IMR-90 (cell line): ENCODE results near the gene CAPN9. TPM values are rescaled to one million over a fixed set of nuclear protein-coding genes. Genes with fewer than 3 reads are reported as not detected.

Source experiments
- ATAC-seq: fragments of 200-7000 bp; cut with Tn5 transposase; 2 replicates; pipeline ENCODE4 v1.9.1; 2020; ENCODE audit warnings: low read depth, mild to moderate bottlenecking, moderate library complexity
- BruUV-seq: library from RNA; stranded (reverse); fragments of 400-500 nt; replicated peaks from 2 replicates; lab custom pipeline; 2021; lab: Mats Ljungman, UMichigan
- CTCF ChIA-PET: fragments of 300-600 bp; formaldehyde crosslinking; extraction: SDS; loops from one replicate; lab custom pipeline; 2021; ENCODE audit warnings: antibody characterized with exemption; lab: Yijun Ruan, JAX
- POLR2A ChIA-PET: fragments of 300-600 bp; sonication (Branson Sonifier 250); formaldehyde crosslinking; loops from one replicate; lab custom pipeline; 2022; ENCODE audit warnings: antibody characterized with exemption; ENCODE audit not compliant: unreplicated experiment; lab: Charles Lee
- DNase-seq: peaks from one replicate; pipeline ENCODE4 v3.0.0; 2013
- H2AFZ ChIP-seq: replicated peaks from 2 replicates; pipeline ENCODE3; 2013; ENCODE audit warnings: low read length, mild to moderate bottlenecking; ENCODE audit not compliant: poor library complexity
- H2AK5ac ChIP-seq: 2 replicates; pipeline ENCODE4 v1.6.1; 2013; ENCODE audit warnings: low read depth, low read length, inconsistent platforms
- H2AK9ac ChIP-seq: replicated peaks from 2 replicates; pipeline ENCODE3; 2013; ENCODE audit warnings: mild to moderate bottlenecking, low read depth, low read length, moderate library complexity; ENCODE audit not compliant: poor library complexity
- H2BK120ac ChIP-seq: 2 replicates; pipeline ENCODE4 v1.6.1; 2013; ENCODE audit warnings: low read depth, low read length, inconsistent platforms
- H2BK15ac ChIP-seq: 3 replicates; pipeline ENCODE4 v1.6.1; 2013; ENCODE audit warnings: low read depth, low read length, inconsistent platforms
- H2BK20ac ChIP-seq: 2 replicates; pipeline ENCODE4 v1.6.1; 2013; ENCODE audit warnings: low read depth, mild to moderate bottlenecking, inconsistent platforms, low read length, moderate library complexity
- H2BK5ac ChIP-seq: 2 replicates; pipeline ENCODE4 v1.6.1; 2013; ENCODE audit warnings: mild to moderate bottlenecking, low read depth, low read length, inconsistent platforms; ENCODE audit not compliant: poor library complexity, severe bottlenecking
- H3K14ac ChIP-seq: replicated peaks from 2 replicates; pipeline ENCODE4 v1.6.1; 2013; ENCODE audit warnings: low read depth, low read length, inconsistent platforms
- H3K18ac ChIP-seq: 2 replicates; pipeline ENCODE4 v1.6.1; 2013; ENCODE audit warnings: low read depth, low read length, control low read depth
- H3K23ac ChIP-seq: 2 replicates; pipeline ENCODE4 v1.6.1; 2013; ENCODE audit warnings: low read depth, low read length, inconsistent platforms
- H3K27ac ChIP-seq: 2 replicates; pipeline ENCODE4 v1.5.1; 2013; ENCODE audit warnings: mild to moderate bottlenecking, control low read depth, low read length; ENCODE audit not compliant: insufficient read depth
- H3K27me3 ChIP-seq: 2 replicates; pipeline ENCODE4 v1.6.1; 2013; ENCODE audit warnings: low read length; ENCODE audit not compliant: control insufficient read depth, insufficient read depth
- H3K36me3 ChIP-seq: 2 replicates; pipeline ENCODE4 v1.6.1; 2013; ENCODE audit warnings: low read length, mixed read lengths; ENCODE audit not compliant: control insufficient read depth, insufficient read depth
- H3K4ac ChIP-seq: 2 replicates; pipeline ENCODE4 v1.6.1; 2013; ENCODE audit warnings: low read depth, low read length, inconsistent platforms
- H3K4me1 ChIP-seq: 2 replicates; pipeline ENCODE4 v1.6.1; 2013; ENCODE audit warnings: low read length, mixed read lengths; ENCODE audit not compliant: control insufficient read depth, insufficient read depth
- H3K4me2 ChIP-seq: 2 replicates; pipeline ENCODE4 v1.6.1; 2013; ENCODE audit warnings: low read depth, mild to moderate bottlenecking, control low read depth, low read length, moderate library complexity
- H3K4me3 ChIP-seq: 2 replicates; pipeline ENCODE4 v1.5.1; 2013; ENCODE audit warnings: low read depth, mild to moderate bottlenecking, control low read depth, low read length, moderate library complexity; ENCODE audit not compliant: insufficient read depth
- H3K56ac ChIP-seq: 2 replicates; pipeline ENCODE4 v1.6.1; 2013; ENCODE audit warnings: low read length, inconsistent platforms; ENCODE audit not compliant: insufficient read depth; ENCODE audit errors: extremely low read depth
- H3K79me1 ChIP-seq, 2 experiments: 2 replicates each; pipeline ENCODE4 v1.6.1; 2013; ENCODE audit warnings: low read length in 2 of 2, inconsistent platforms in 1 of 2, low read depth in 1 of 2
- H3K9ac ChIP-seq: 2 replicates; pipeline ENCODE4 v1.6.1; 2013; ENCODE audit warnings: low read depth, low read length, control low read depth
- H3K9me1 ChIP-seq: 2 replicates; pipeline ENCODE4 v1.6.1; 2013; ENCODE audit warnings: low read length, inconsistent platforms; ENCODE audit not compliant: insufficient read depth
- H3K9me3 ChIP-seq: 2 replicates; pipeline ENCODE4 v1.6.1; 2013; ENCODE audit warnings: low read length; ENCODE audit not compliant: control insufficient read depth, insufficient read depth
- H4K20me1 ChIP-seq: 2 replicates; pipeline ENCODE4 v1.6.1; 2013; ENCODE audit warnings: low read length, inconsistent platforms; ENCODE audit not compliant: insufficient read depth
- H4K5ac ChIP-seq: 2 replicates; pipeline ENCODE4 v1.6.1; 2013; ENCODE audit warnings: mild to moderate bottlenecking, low read depth, low read length, control low read depth
- H4K8ac ChIP-seq, 2 experiments: 2 replicates each; pipeline ENCODE4 v1.6.1; 2013; ENCODE audit warnings: low read depth in 2 of 2, low read length in 2 of 2, control low read depth in 1 of 2, inconsistent platforms in 1 of 2
- H4K91ac ChIP-seq: 2 replicates; pipeline ENCODE4 v1.6.1; 2013; ENCODE audit warnings: low read depth, low read length, inconsistent platforms; ENCODE audit not compliant: insufficient read depth
- BHLHE40 ChIP-seq: fragments of 150-350 bp; IDR thresholded peaks from 2 replicates; pipeline ENCODE4 v1.6.1; 2016; ENCODE audit warnings: mild to moderate bottlenecking, low read depth, low read length
- CEBPB ChIP-seq: IDR thresholded peaks from 2 replicates; pipeline ENCODE4 v1.6.1; 2012; ENCODE audit warnings: low read depth, low read length, improper control_type of control experiment
- CHD1 ChIP-seq: IDR thresholded peaks from 2 replicates; pipeline ENCODE4 v1.6.1; 2012; ENCODE audit warnings: low read depth, low read length, improper control_type of control experiment
- CTCF ChIP-seq: conservative IDR thresholded peaks from 2 replicates; pipeline ENCODE4 v1.5.1; 2012; ENCODE audit warnings: mild to moderate bottlenecking, low read depth, low read length, improper control_type of control experiment
- FOS ChIP-seq: fragments of 150-350 bp; IDR thresholded peaks from 2 replicates; pipeline ENCODE4 v1.6.1; 2016; ENCODE audit warnings: low read depth, low read length
- MAFK ChIP-seq: IDR thresholded peaks from 2 replicates; pipeline ENCODE4 v1.6.1; 2012; ENCODE audit warnings: low read depth, low read length, improper control_type of control experiment
- MAZ ChIP-seq: IDR thresholded peaks from 2 replicates; pipeline ENCODE4 v1.6.1; 2012; ENCODE audit warnings: low read depth, mild to moderate bottlenecking, low read length, improper control_type of control experiment, moderate library complexity, borderline replicate concordance
- MXI1 ChIP-seq: IDR thresholded peaks from 2 replicates; pipeline ENCODE4 v1.6.1; 2012; ENCODE audit warnings: low read depth, mild to moderate bottlenecking, low read length, moderate library complexity, borderline replicate concordance
- NFE2L2 ChIP-seq: fragments of 150-350 bp; IDR thresholded peaks from 2 replicates; pipeline ENCODE4 v1.6.1; 2016; ENCODE audit warnings: low read depth, mild to moderate bottlenecking, low read length
- POLR2A ChIP-seq: IDR thresholded peaks from 2 replicates; pipeline ENCODE4 v1.6.1; 2012; ENCODE audit warnings: mild to moderate bottlenecking, low read depth, low read length
- RAD21 ChIP-seq: IDR thresholded peaks from 2 replicates; pipeline ENCODE4 v1.6.1; 2012; ENCODE audit warnings: low read length, improper control_type of control experiment
- RCOR1 ChIP-seq: IDR thresholded peaks from 2 replicates; pipeline ENCODE4 v1.6.1; 2012; ENCODE audit warnings: mild to moderate bottlenecking, low read length, improper control_type of control experiment; ENCODE audit not compliant: insufficient replicate concordance
- RFX5 ChIP-seq: IDR thresholded peaks from 2 replicates; pipeline ENCODE4 v1.8.0; 2012; ENCODE audit warnings: low read depth, mild to moderate bottlenecking, low read length, moderate library complexity
- SMC3 ChIP-seq: fragments of 150-350 bp; IDR thresholded peaks from 2 replicates; pipeline ENCODE4 v1.6.1; 2016; ENCODE audit warnings: low read depth, mild to moderate bottlenecking, antibody characterized with exemption, low read length, moderate library complexity
- USF2 ChIP-seq: fragments of 150-350 bp; IDR thresholded peaks from 2 replicates; pipeline ENCODE4 v1.6.1; 2017; ENCODE audit warnings: mild to moderate bottlenecking, antibody characterized with exemption, low read length, low read depth
- WGBS, 2 experiments: methylation state at CpG; one replicate each; pipeline versions ENCODE4 v1.1.5 to v1.1.7; 2013; ENCODE audit warnings: missing lambda C conversion rate in 2 of 2; ENCODE audit not compliant: insufficient read length in 1 of 2; ENCODE audit errors: extremely low coverage in 2 of 2; 5-methylcytosine and 5-hydroxymethylcytosine counted together
- dilution Hi-C: fragments of 300-500 bp; cut with HindIII; formaldehyde crosslinking; loops from one replicate; pipeline ENCODE4 v1.14.3; 2018; ENCODE audit warnings: low sequenced_read_pairs; ENCODE audit not compliant: unreplicated experiment
- in situ Hi-C: fragments of 300-500 bp; cut with MboI; formaldehyde crosslinking; loops from 3 replicates; pipeline ENCODE4 v1.14.3; 2019; ENCODE audit warnings: low sequenced_read_pairs, inconsistent platforms, mixed read lengths
- intact Hi-C: fragments of 100-400 bp; cut with micrococcal nuclease; formaldehyde crosslinking; loops from 2 replicates; pipeline ENCODE4 v1.10.0; 2022
- polyA plus RNA-seq, 3 experiments: library from polyadenylated mRNA; depleted of rRNA; stranded (reverse); fragments of >200 nt; gene quantifications; 2 replicates each; pipeline ENCODE4 v1.2.3, GENCODE V29; 2012; ENCODE audit warnings: low replicate concordance in 1 of 3
- total RNA-seq: library from RNA; depleted of rRNA; stranded (reverse); fragments of >200 nt; gene quantifications from 2 replicates; pipeline ENCODE4 v1.2.3, GENCODE V29; 2012
- TF ChIP-seq, protein P1 (sequence below): fragments of 150-350 bp; IDR thresholded peaks from 2 replicates; pipeline ENCODE4 v1.6.1; 2016; ENCODE audit warnings: low read depth, mild to moderate bottlenecking, low read length, moderate library complexity, borderline replicate concordance

The CAPN9 gene
- total and polyA plus RNA-seq, 2 of the 4 experiments (the other 2 are of a cell fraction) = not detected

- no peak overlapping the region for H3K9ac ChIP-seq
- H2BK15ac ChIP-seq = no peak overlapping the region
- no peak overlapping the region for H2AK5ac ChIP-seq
- ChIA-PET CTCF (no interaction called here), POLR2A (no interaction called here)
- ATAC-seq (no peak; the same call in 1 of the 2 replicates), DNase-seq (no peak)
- H4K20me1 ChIP-seq = 0 out of 2 replicates have a peak, but pooled peaks cover 6% of the 10 kb centered on the region
- H3K4me2 ChIP-seq = no peak overlapping the region
- TF ChIP-seq RAD21 (no peak), RCOR1 (no peak), CTCF (no peak), MXI1 (no peak), NFE2L2 (no peak), RFX5 (no peak), CHD1 (no peak), USF2 (no peak), CEBPB (no peak), BHLHE40 (no peak), FOS (no peak), SMC3 (no peak), MAFK (no peak), MAZ (no peak), POLR2A (no peak)
- TF ChIP-seq, protein P1, sequence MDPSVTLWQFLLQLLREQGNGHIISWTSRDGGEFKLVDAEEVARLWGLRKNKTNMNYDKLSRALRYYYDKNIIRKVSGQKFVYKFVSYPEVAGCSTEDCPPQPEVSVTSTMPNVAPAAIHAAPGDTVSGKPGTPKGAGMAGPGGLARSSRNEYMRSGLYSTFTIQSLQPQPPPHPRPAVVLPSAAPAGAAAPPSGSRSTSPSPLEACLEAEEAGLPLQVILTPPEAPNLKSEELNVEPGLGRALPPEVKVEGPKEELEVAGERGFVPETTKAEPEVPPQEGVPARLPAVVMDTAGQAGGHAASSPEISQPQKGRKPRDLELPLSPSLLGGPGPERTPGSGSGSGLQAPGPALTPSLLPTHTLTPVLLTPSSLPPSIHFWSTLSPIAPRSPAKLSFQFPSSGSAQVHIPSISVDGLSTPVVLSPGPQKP = no peak
- H2AK9ac ChIP-seq = no peak overlapping the region
- no peak overlapping the region for H2AFZ ChIP-seq
- peaks cover 17 to 18% of the 10 kb centered on the region in 2 experiments for H3K79me1 ChIP-seq
- intact Hi-C loops = no loop called here
- H4K8ac ChIP-seq = no peak overlapping the region
- H2BK20ac ChIP-seq = no peak overlapping the region
- no peaks in the 10 kb centered on the region for H3K4me1 ChIP-seq
- H3K36me3 ChIP-seq = peaks cover 14% of the 10 kb centered on the region
- in situ Hi-C loops = no loop called here
- H3K27me3 ChIP-seq = no peaks in the 10 kb centered on the region
- H3K56ac ChIP-seq = no peak overlapping the region
- H2BK5ac ChIP-seq = no peak overlapping the region
- no peak overlapping the region for H3K27ac ChIP-seq
- no peak overlapping the region for H3K18ac ChIP-seq
- H3K23ac ChIP-seq = no peak overlapping the region
- H3K4ac ChIP-seq = no peak overlapping the region
- no CpG with 5 or more reads among the region's 3 CpGs for WGBS, 2 experiments
- dilution Hi-C loops = no loop called here
- H2BK120ac ChIP-seq = no peak overlapping the region
- no peak overlapping the region for H4K91ac ChIP-seq
- H3K9me3 ChIP-seq = no peaks in the 10 kb centered on the region
- BruUV-seq = no TSS peak
- H3K14ac ChIP-seq = no peak overlapping the region
- no peak overlapping the region for H4K5ac ChIP-seq
- peaks cover 1% of the 10 kb centered on the region for H3K9me1 ChIP-seq
- no peak overlapping the region for H3K4me3 ChIP-seq
Observed at GRCh38 chr1:230833511-230833910, 86.3 kb downstream of the CAPN9 start.
